Endothelial cell of umbilical vein (primary cell): Measurements from ENCODE around the gene SNPH. TPM values are rescaled to one million over a fixed set of nuclear protein-coding genes. Genes with fewer than 3 reads are reported as not detected.

ENCODE experiments used
- BruUV-seq: library from RNA; stranded (reverse); fragments of 400-500 nt; replicated peaks from 2 replicates; lab custom pipeline; 2021; lab: Mats Ljungman, UMichigan
- CTCF ChIA-PET: fragments of 300-600, 350-600 bp; sonication (Branson Sonifier 250); formaldehyde crosslinking; loops from one replicate; lab custom pipeline; 2021; ENCODE audit warnings: antibody characterized with exemption, inconsistent platforms; lab: Charles Lee
- POLR2A ChIA-PET: fragments of 300-600, 350-600 bp; sonication (Branson Sonifier 250); formaldehyde crosslinking; loops from one replicate; lab custom pipeline; 2021; ENCODE audit warnings: antibody characterized with exemption, inconsistent platforms; lab: Charles Lee
- DNase-seq: peaks from one replicate; pipeline ENCODE4 v3.0.0-alpha.2; 2011; ENCODE audit warnings: low read depth, low spot score
- FAIRE-seq: peaks from 2 replicates; lab custom pipeline; 2011; peaks lifted over from hg19 to GRCh38; lab: Jason Lieb, UNC
- H2AFZ ChIP-seq: 2 replicates; pipeline ENCODE4 v1.6.0; 2012; ENCODE audit warnings: low read depth, low read length, control low read depth, inconsistent platforms
- H3K27ac ChIP-seq: 2 replicates; pipeline ENCODE4 v1.5.1; 2011; ENCODE audit warnings: low read depth, mild to moderate bottlenecking, control low read depth, low read length, moderate library complexity; ENCODE audit not compliant: insufficient read depth
- H3K27me3 ChIP-seq, 2 experiments: 2 replicates each; pipeline versions ENCODE4 v1.6.0 to v1.6.1; 2011; ENCODE audit warnings: low read length in 2 of 2, mixed read lengths in 1 of 2; ENCODE audit not compliant: control insufficient read depth in 2 of 2, insufficient read depth in 2 of 2
- H3K36me3 ChIP-seq, 2 experiments: 2 replicates in 1 of 2; 3 replicates in 1 of 2; pipeline ENCODE4 v1.5.1; 2011; ENCODE audit warnings: low read length in 2 of 2, mild to moderate bottlenecking in 1 of 2, moderate library complexity in 1 of 2; ENCODE audit not compliant: control insufficient read depth in 2 of 2, insufficient read depth in 2 of 2; ENCODE audit errors: extremely low read depth in 1 of 2
- H3K4me1 ChIP-seq: 3 replicates; pipeline ENCODE4 v1.5.1; 2011; ENCODE audit warnings: mild to moderate bottlenecking, low read length; ENCODE audit not compliant: control insufficient read depth, insufficient read depth; ENCODE audit errors: extremely low read depth
- H3K4me2 ChIP-seq: 2 replicates; pipeline ENCODE4 v1.6.1; 2011; ENCODE audit warnings: low read length, control low read depth, mixed read lengths; ENCODE audit not compliant: insufficient read depth
- H3K4me3 ChIP-seq, 3 experiments: fragments of 200-600 bp in 1 of 3; sonication (generic), shearing (Covaris generic) in 1 of 3; replicated peaks in 1 of 3; 2 replicates each; pipeline ENCODE4 v1.5.1; 2011 to 2016; ENCODE audit warnings: control low read depth in 3 of 3, low read length in 3 of 3, mild to moderate bottlenecking in 2 of 3, inconsistent platforms in 1 of 3, low read depth in 1 of 3, moderate library complexity in 1 of 3; ENCODE audit not compliant: insufficient read depth in 1 of 3
- H3K79me2 ChIP-seq: 2 replicates; pipeline ENCODE4 v1.6.0; 2012; ENCODE audit warnings: low read length, inconsistent platforms; ENCODE audit not compliant: control insufficient read depth, insufficient read depth
- H3K9ac ChIP-seq: replicated peaks from 2 replicates; pipeline ENCODE3; 2011; ENCODE audit warnings: low read length, control low read depth; ENCODE audit not compliant: insufficient read depth; ENCODE audit errors: extremely low read depth
- H3K9me1 ChIP-seq: replicated peaks from 3 replicates; pipeline ENCODE4 v1.6.0; 2011; ENCODE audit warnings: mild to moderate bottlenecking, low read length; ENCODE audit not compliant: control insufficient read depth, insufficient read depth; ENCODE audit errors: extremely low read depth
- H3K9me3 ChIP-seq: replicated peaks from 2 replicates; pipeline ENCODE4 v1.5.1; 2012; ENCODE audit warnings: low read length, inconsistent platforms; ENCODE audit not compliant: control insufficient read depth, insufficient read depth
- H4K20me1 ChIP-seq: replicated peaks from 2 replicates; pipeline ENCODE3; 2011; ENCODE audit warnings: mild to moderate bottlenecking, low read length; ENCODE audit not compliant: control insufficient read depth, insufficient read depth; ENCODE audit errors: extremely low read depth
- EZH2 ChIP-seq: IDR thresholded peaks from 2 replicates; pipeline ENCODE4 v1.6.1; 2012; ENCODE audit warnings: borderline replicate concordance, low read depth, mild to moderate bottlenecking, moderate library complexity, low read length, inconsistent platforms; ENCODE audit not compliant: severe bottlenecking
- FOS ChIP-seq: IDR thresholded peaks from 2 replicates; pipeline ENCODE4 v1.6.1; 2011; ENCODE audit warnings: mild to moderate bottlenecking, low read length, moderate library complexity, borderline replicate concordance; ENCODE audit not compliant: insufficient read depth
- GATA2 ChIP-seq: IDR thresholded peaks from 2 replicates; pipeline ENCODE4 v1.7.0; 2011; ENCODE audit warnings: low read depth, mild to moderate bottlenecking, moderate library complexity, mixed read lengths, low read length; ENCODE audit not compliant: insufficient read length, insufficient read depth
- JUN ChIP-seq: IDR thresholded peaks from 2 replicates; pipeline ENCODE4 v1.6.1; 2011; ENCODE audit warnings: borderline replicate concordance, low read depth; ENCODE audit not compliant: insufficient read length, insufficient read depth
- MYC ChIP-seq: IDR thresholded peaks from one replicate; pipeline ENCODE4 v1.6.1; 2011; ENCODE audit warnings: mild to moderate bottlenecking, low read depth, low read length
- POLR2A ChIP-seq: IDR thresholded peaks from 2 replicates; pipeline ENCODE4 v1.6.1; 2012; ENCODE audit warnings: low read depth, mild to moderate bottlenecking, control low read depth, low read length
- POLR2AphosphoS5 ChIP-seq: IDR thresholded peaks from 2 replicates; pipeline ENCODE4 v1.6.1; 2012; ENCODE audit warnings: low read depth, mild to moderate bottlenecking, control low read depth, low read length, moderate library complexity; ENCODE audit not compliant: insufficient read depth
- dilution Hi-C: fragments of 300-500 bp; cut with MboI; formaldehyde crosslinking; loops from one replicate; pipeline ENCODE4 v1.15.0; 2019; ENCODE audit warnings: low sequenced_read_pairs; ENCODE audit not compliant: extremely low pct_ligation_motif_present
- intact Hi-C: fragments of 100-400 bp; cut with micrococcal nuclease; formaldehyde crosslinking; loops from one replicate; pipeline ENCODE4 v1.10.0; 2022
- polyA plus RNA-seq, 4 experiments: library from polyadenylated mRNA; depleted of rRNA in 3 of 4; stranded (reverse) in 3 of 4; unstranded in 1 of 4; fragments of >200 nt; gene quantifications; 2 replicates each; pipeline versions ENCODE4 v1.2.1 to v1.2.3, GENCODE V29; 2011 to 2012; ENCODE audit warnings: missing spikeins in 1 of 4
- total RNA-seq: library from RNA; stranded (reverse); gene quantifications from 2 replicates; pipeline ENCODE4 v1.2.3, GENCODE V29; 2021
- TF ChIP-seq, protein P1 (sequence below): IDR thresholded peaks from 2 replicates; pipeline ENCODE4 v1.6.1; 2011; ENCODE audit not compliant: insufficient read depth, insufficient read length
- TF ChIP-seq, protein P2 (sequence below), 2 donors: IDR thresholded peaks; 1 replicate in 1 of 2; 2 replicates in 1 of 2; pipeline ENCODE4 v1.5.1; 2011; ENCODE audit warnings: low read length in 2 of 2, mild to moderate bottlenecking in 2 of 2, moderate library complexity in 2 of 2, control low read depth in 1 of 2, inconsistent platforms in 1 of 2, low read depth in 1 of 2; ENCODE audit not compliant: insufficient read depth in 1 of 2; ENCODE audit errors: extremely low read depth in 1 of 2

SNPH gene
- total and polyA plus RNA-seq, 2 donors (not counting 3 experiments of a cell fraction or from before 2014, with no cell fraction given): 2.3 to 5.5 TPM

DNA sequence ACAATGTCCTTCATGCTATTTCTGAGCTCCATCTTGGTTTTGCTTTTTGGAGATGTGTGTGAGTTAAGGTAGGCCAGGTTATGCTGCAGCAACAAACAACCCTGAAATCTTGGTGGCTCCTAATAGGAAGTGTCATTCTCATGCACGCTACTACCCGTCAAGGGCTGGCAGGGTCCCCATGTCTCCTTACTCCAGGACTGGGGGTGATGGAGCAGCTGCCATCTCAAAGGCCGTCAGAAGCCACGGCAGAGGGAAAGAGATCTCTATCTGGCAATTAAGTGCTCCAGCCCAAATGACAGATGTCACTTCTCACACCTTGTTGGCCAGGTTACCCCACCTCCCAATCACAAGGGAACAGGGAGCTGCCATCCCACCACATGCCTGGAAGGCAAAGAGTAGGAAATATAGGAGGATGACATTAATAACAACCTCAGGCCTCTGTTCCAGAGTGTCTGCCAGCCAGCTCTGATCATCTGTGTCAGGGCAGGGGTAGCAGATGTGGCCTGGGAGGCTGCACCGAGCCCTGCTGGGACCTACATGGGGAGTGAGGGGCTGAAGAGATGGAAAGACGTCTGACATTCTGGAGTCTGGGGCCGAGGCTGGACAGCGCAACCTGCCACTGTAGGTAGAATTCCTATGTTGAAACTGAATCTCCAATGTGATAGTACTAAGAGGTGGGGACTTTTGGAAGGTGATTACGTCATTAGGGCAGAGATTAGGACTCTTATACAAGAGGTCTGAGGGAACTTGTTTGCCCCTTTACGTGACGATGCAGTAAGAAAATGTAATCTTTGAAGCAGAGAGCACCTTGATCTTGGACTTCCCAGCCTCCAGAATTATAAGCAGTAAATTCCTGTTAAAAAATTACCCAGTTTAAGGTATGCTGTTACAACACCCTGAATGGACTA lies 67.6 kb downstream of the SNPH start:
- no TSS peak for BruUV-seq
- FAIRE-seq: no peak
- Histone ChIP-seq H3K9me1 (no peaks in the 10 kb centered on the region), H3K9ac (no peak overlapping the region), H3K27me3 (no peaks in the 10 kb centered on the region), H3K9me3 (no peaks in the 10 kb centered on the region), H2AFZ (no peak overlapping the region), H3K4me3 (no peak overlapping the region), H3K4me2 (no peak overlapping the region), H3K79me2 (peaks cover 15% of the 10 kb centered on the region), H3K36me3 (no peaks in the 10 kb centered on the region), H3K27ac (peak overlapping the region; percentile 49), H4K20me1 (no peaks in the 10 kb centered on the region), H3K4me1 (peaks cover 64% of the 10 kb centered on the region)
- DNase-seq: no peak
- no peak for TF ChIP-seq JUN
- TF ChIP-seq POLR2A: no peak
- TF ChIP-seq EZH2: no peak
- no peak for TF ChIP-seq FOS
- TF ChIP-seq MYC: no peak
- TF ChIP-seq GATA2: no peak
- TF ChIP-seq POLR2AphosphoS5: no peak
- TF ChIP-seq, protein P1, sequence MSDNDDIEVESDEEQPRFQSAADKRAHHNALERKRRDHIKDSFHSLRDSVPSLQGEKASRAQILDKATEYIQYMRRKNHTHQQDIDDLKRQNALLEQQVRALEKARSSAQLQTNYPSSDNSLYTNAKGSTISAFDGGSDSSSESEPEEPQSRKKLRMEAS: no peak
- TF ChIP-seq, protein P2, sequence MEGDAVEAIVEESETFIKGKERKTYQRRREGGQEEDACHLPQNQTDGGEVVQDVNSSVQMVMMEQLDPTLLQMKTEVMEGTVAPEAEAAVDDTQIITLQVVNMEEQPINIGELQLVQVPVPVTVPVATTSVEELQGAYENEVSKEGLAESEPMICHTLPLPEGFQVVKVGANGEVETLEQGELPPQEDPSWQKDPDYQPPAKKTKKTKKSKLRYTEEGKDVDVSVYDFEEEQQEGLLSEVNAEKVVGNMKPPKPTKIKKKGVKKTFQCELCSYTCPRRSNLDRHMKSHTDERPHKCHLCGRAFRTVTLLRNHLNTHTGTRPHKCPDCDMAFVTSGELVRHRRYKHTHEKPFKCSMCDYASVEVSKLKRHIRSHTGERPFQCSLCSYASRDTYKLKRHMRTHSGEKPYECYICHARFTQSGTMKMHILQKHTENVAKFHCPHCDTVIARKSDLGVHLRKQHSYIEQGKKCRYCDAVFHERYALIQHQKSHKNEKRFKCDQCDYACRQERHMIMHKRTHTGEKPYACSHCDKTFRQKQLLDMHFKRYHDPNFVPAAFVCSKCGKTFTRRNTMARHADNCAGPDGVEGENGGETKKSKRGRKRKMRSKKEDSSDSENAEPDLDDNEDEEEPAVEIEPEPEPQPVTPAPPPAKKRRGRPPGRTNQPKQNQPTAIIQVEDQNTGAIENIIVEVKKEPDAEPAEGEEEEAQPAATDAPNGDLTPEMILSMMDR (IDR thresholded peaks at IDR 0.05; ENCODE audit: extremely low read depth in 1 of 2, insufficient read depth in 1 of 2, low read depth in 1 of 2, low read length in 2 of 2): no peak
- intact Hi-C loops: no loop called here
- POLR2A ChIA-PET: interaction anchor here (1.3 to 1.4 kb wide), 2 partner anchors 8 to 58 kb away, joined by 4 to 11 read pairs; no protein-coding TSS in a partner anchor
- dilution Hi-C loops: no loop called here
- CTCF ChIA-PET: interaction anchor here (1.1 to 1.6 kb wide), 8 partner anchors 12 to 170 kb away, joined by 3 to 9 read pairs (median 4); partner anchors contain the start of gene NSFL1C
